ENCODE measurements around the gene CYP1B1. TPM values are rescaled to one million over a fixed set of nuclear protein-coding genes. Genes with fewer than 3 reads are reported as not detected.

CYP1B1 gene
- total RNA-seq, 4 donors from 2014 or later, result 1.0 to 20.6 (median 12.8) TPM

DNA sequence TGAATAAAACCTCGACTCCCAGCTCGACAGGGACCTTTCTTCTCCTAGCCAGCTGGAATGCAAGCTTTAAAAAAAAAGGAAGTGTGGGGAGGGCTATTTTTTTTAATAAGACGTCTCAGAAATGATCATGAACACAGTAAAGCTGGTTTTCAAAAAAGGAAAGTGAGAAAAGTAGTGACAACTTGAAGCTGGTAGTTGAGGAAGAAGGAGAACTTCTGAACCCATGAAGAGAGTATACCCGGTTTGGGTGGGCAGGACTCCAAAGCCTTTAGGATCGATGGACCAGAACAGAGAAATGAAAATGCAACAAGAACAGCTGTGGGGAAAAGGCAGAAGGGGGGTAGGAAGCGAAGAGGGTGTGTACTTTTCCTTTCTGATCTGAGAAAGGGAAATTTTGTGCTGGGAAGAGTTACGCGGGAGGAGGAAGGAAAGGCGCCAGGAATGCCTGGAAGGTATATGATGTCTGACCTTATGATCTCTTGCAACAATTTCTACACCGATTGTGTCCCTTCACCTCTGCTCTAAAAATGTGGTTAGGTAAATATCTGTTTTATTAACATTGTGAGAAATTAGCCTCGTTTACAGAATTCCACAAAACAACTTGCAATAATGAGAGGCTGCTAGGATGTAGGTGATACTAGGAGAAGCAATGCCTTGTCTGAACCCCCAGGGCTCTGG lies 22.6 kb upstream of the CYP1B1 start:
- intact Hi-C loops (cut with DNase I), result no loop called here
- Histone ChIP-seq H3K27ac (peak overlapping the region; percentile 17 to 77 (median 42)), H3K9me3 (no peaks in the 10 kb centered on the region), H3K27me3 (peaks cover 0 to 10% (median 0%) of the 10 kb centered on the region in 4 donors), H3K4me1 (peaks cover 25 to 53% (median 46%) of the 10 kb centered on the region in 3 donors), H3K4me3 (peak overlapping the region in 3 of 4 donors; percentile 8 to 52 (median 22)), H3K36me3 (no peaks in the 10 kb centered on the region)
- TF ChIP-seq POLR2A (IDR thresholded peaks at IDR 0.05), result no peak
- no peak for TF ChIP-seq CTCF (IDR thresholded peaks at IDR 0.05)
- 4 to 9% methylated on average over 11 of the region's 11 CpGs for WGBS, 2 donors
- DNase-seq, result no peak

GRCh38 chr2:38097988-38098385 lies 22.0 kb upstream of the CYP1B1 start:
- DNase-seq, result no peak
- Histone ChIP-seq H3K4me3 (peak overlapping the region in 2 of 4 donors; percentile 22 to 52), H3K4me1 (peaks cover 25 to 59% (median 50%) of the 10 kb centered on the region in 3 donors), H3K27ac (peak overlapping the region; percentile 17 to 77 (median 42)), H3K36me3 (no peaks in the 10 kb centered on the region), H3K27me3 (peaks cover 0 to 10% (median 0%) of the 10 kb centered on the region in 4 donors), H3K9me3 (no peaks in the 10 kb centered on the region)
- intact Hi-C loops (cut with DNase I), result no loop called here
- TF ChIP-seq POLR2A (IDR thresholded peaks at IDR 0.05) (no peak), CTCF (IDR thresholded peaks at IDR 0.05) (no peak)
- 24 to 49% methylated on average over 4 of the region's 4 CpGs for WGBS, 2 donors

- H3K27ac ChIP-seq, result peak overlapping the region in 3 of 4 donors; percentile 16 to 77 (median 66)
- no peak for DNase-seq
- no peak overlapping the region for H3K4me3 ChIP-seq
- H3K9me3 ChIP-seq, result no peaks in the 10 kb centered on the region
- no peaks in the 10 kb centered on the region for H3K36me3 ChIP-seq
- H3K4me1 ChIP-seq, result peaks cover 28 to 65% (median 55%) of the 10 kb centered on the region in 3 donors
- WGBS, 2 donors, result 61 to 62% methylated on average over 2 of the region's 2 CpGs
- intact Hi-C loops (cut with DNase I), result no loop called here
- TF ChIP-seq CTCF (IDR thresholded peaks at IDR 0.05), result no peak
- TF ChIP-seq POLR2A (IDR thresholded peaks at IDR 0.05), result no peak
- peaks cover 0 to 10% (median 0%) of the 10 kb centered on the region in 4 donors for H3K27me3 ChIP-seq
Observed at GRCh38 chr2:38097258-38097987, 21.5 kb upstream of the CYP1B1 start.

- Histone ChIP-seq H3K36me3 (no peaks in the 10 kb centered on the region), H3K27ac (peak overlapping the region; percentile 32 to 84 (median 72)), H3K4me1 (peaks cover 31 to 77% (median 67%) of the 10 kb centered on the region in 3 donors), H3K4me3 (no peak overlapping the region), H3K9me3 (no peaks in the 10 kb centered on the region), H3K27me3 (peaks cover 0 to 10% (median 0%) of the 10 kb centered on the region in 4 donors)
- TF ChIP-seq POLR2A (IDR thresholded peaks at IDR 0.05) (no peak), CTCF (IDR thresholded peaks at IDR 0.05) (no peak)
- DNase-seq, result no peak
- WGBS, 2 donors, result 17 to 30% methylated on average over 12 to 13 of the region's 19 CpGs
- intact Hi-C loops (cut with DNase I), result no loop called here
Observed at GRCh38 chr2:38095996-38096861, 20.3 kb upstream of the CYP1B1 start.

All from esophagus squamous epithelium (tissue), 5 donors.